ENCODE results near the gene WASF3. TPM values are rescaled to one million over a fixed set of nuclear protein-coding genes. Genes with fewer than 3 reads are reported as not detected.
A peak's percentile ranks its signal among the peaks of the same experiment; 100 is the strongest.

Gene WASF3
- total RNA-seq, 1 experiment from 2014 or later: 3.4 TPM

DNA sequence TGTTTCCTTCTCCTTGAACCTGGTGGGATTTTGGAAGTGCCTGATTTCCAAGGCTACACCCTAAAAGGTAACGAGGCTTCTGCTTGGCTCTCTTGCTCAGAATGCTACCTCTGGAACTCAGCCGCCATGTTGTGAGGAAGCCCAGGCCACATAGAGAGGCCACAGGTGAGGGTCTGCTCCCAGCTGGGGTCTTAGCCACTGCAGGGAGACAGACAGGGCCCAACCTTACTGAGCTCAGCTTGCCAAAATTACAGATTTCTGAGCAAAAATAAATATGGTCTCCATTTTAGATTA is 141.7 kb downstream of the WASF3 start:
- peak overlapping the region; percentile 47 for H2AFZ ChIP-seq (ENCODE audit: low read depth, low read length, poor library complexity, severe bottlenecking)
- intact Hi-C loops (cut with micrococcal nuclease): loop anchor here (5.0 kb wide), 2 partner anchors 202 to 587 kb away; no protein-coding TSS in a partner anchor
- CTCF ChIA-PET: interaction anchor here (0.7 to 2.5 kb wide), 19 partner anchors 18 to 1125 kb away, joined by 3 to 110 read pairs (median 5); no protein-coding TSS in a partner anchor

More for the DNA sequence above, 141.7 kb downstream of the WASF3 start:
- Histone ChIP-seq H3K4me1 (ENCODE audit: control insufficient read depth in 1 of 2, insufficient read depth in 2 of 2, low read length in 2 of 2) (peaks cover 0 to 8% of the 10 kb centered on the region in 2 experiments; a peak in 1 of 4 replicates), H3K9ac (ENCODE audit: low read length) (no peak overlapping the region), H4K20me1 (ENCODE audit: insufficient read depth) (no peaks in the 10 kb centered on the region), H3K9me2 (ENCODE audit: insufficient read depth) (no peaks in the 10 kb centered on the region), H3K36me3 (ENCODE audit: control insufficient read depth in 1 of 2, insufficient read depth in 2 of 2, low read length in 2 of 2) (no peaks in the 10 kb centered on the region), H3K27me3 (ENCODE audit: insufficient read depth, low read length) (peaks cover 9% of the 10 kb centered on the region), H3K27ac (ENCODE audit: low read depth, low read length) (no peak overlapping the region), H3K4me2 (ENCODE audit: low read length) (no peak overlapping the region), H3K4me3 (replicated peaks in 1 of 2; ENCODE audit: low read depth in 1 of 2, low read length in 2 of 2) (no peak overlapping the region), H3K79me2 (ENCODE audit: insufficient read depth, low read length) (no peaks in the 10 kb centered on the region), H3K9me3 (ENCODE audit: control insufficient read depth in 1 of 2, insufficient read depth in 1 of 2, low read depth in 1 of 2, low read length in 2 of 2) (no peaks in the 10 kb centered on the region)
- DNase-seq (ENCODE audit: low read depth, low spot score) (no peak), ATAC-seq (0 out of 2 replicates have a peak, but pooled peaks have one; percentile 8)
- ChIA-PET RAD21 (ENCODE audit: low non-redundant PET in 1 of 2, low total read pairs in 2 of 2, uncharacterized antibody in 2 of 2, unreplicated experiment in 2 of 2) (interaction anchor here (0.9 to 1.8 kb wide), 4 partner anchors 203 to 514 kb away, joined by 4 to 17 read pairs (median 11); no protein-coding TSS in a partner anchor), POLR2A (no interaction called here)
- no TSS peak for BruUV-seq (replicated peaks)
- TF ChIP-seq POLR2A (IDR thresholded peaks at IDR 0.05; ENCODE audit: borderline replicate concordance, extremely low read depth, insufficient read depth, insufficient read length): no peak
- no peak for TF ChIP-seq SIN3A (IDR thresholded peaks at IDR 0.05; ENCODE audit: low read depth)
- TF ChIP-seq FOSL1 (IDR thresholded peaks at IDR 0.05; ENCODE audit: low read depth): no peak
- TF ChIP-seq EZH2phosphoT487 (IDR thresholded peaks at IDR 0.05; ENCODE audit: borderline replicate concordance): no peak
- no peak for TF ChIP-seq TCF7L2 (IDR thresholded peaks at IDR 0.05; ENCODE audit: borderline replicate concordance, extremely low read depth, insufficient read depth, insufficient read length)
- TF ChIP-seq EGR1 (IDR thresholded peaks at IDR 0.05; ENCODE audit: low read depth): no peak
- no peak for TF ChIP-seq EZH2 (IDR thresholded peaks at IDR 0.05)
- TF ChIP-seq, protein P1, sequence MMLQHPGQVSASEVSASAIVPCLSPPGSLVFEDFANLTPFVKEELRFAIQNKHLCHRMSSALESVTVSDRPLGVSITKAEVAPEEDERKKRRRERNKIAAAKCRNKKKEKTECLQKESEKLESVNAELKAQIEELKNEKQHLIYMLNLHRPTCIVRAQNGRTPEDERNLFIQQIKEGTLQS (IDR thresholded peaks at IDR 0.05): no peak
- no peak for TF ChIP-seq RAD21 (IDR thresholded peaks at IDR 0.05; ENCODE audit: low read depth)
- TF ChIP-seq, protein P2, sequence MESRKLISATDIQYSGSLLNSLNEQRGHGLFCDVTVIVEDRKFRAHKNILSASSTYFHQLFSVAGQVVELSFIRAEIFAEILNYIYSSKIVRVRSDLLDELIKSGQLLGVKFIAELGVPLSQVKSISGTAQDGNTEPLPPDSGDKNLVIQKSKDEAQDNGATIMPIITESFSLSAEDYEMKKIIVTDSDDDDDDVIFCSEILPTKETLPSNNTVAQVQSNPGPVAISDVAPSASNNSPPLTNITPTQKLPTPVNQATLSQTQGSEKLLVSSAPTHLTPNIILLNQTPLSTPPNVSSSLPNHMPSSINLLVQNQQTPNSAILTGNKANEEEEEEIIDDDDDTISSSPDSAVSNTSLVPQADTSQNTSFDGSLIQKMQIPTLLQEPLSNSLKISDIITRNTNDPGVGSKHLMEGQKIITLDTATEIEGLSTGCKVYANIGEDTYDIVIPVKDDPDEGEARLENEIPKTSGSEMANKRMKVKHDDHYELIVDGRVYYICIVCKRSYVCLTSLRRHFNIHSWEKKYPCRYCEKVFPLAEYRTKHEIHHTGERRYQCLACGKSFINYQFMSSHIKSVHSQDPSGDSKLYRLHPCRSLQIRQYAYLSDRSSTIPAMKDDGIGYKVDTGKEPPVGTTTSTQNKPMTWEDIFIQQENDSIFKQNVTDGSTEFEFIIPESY (IDR thresholded peaks at IDR 0.05; ENCODE audit: extremely low read depth, insufficient replicate concordance, low read length): no peak
- TF ChIP-seq YY1 (IDR thresholded peaks at IDR 0.05; ENCODE audit: extremely low read depth, insufficient replicate concordance, low read depth, low read length): no peak
- TF ChIP-seq ELF1 (IDR thresholded peaks at IDR 0.05; ENCODE audit: borderline replicate concordance, low read depth): no peak
- no peak for TF ChIP-seq JUND (IDR thresholded peaks at IDR 0.05)
- no peak for TF ChIP-seq SP1 (IDR thresholded peaks at IDR 0.05; ENCODE audit: low read depth)
- no peak for TF ChIP-seq ZNF274 (IDR thresholded peaks at IDR 0.05; ENCODE audit: low read depth, low read length)
- TF ChIP-seq, protein P3, sequence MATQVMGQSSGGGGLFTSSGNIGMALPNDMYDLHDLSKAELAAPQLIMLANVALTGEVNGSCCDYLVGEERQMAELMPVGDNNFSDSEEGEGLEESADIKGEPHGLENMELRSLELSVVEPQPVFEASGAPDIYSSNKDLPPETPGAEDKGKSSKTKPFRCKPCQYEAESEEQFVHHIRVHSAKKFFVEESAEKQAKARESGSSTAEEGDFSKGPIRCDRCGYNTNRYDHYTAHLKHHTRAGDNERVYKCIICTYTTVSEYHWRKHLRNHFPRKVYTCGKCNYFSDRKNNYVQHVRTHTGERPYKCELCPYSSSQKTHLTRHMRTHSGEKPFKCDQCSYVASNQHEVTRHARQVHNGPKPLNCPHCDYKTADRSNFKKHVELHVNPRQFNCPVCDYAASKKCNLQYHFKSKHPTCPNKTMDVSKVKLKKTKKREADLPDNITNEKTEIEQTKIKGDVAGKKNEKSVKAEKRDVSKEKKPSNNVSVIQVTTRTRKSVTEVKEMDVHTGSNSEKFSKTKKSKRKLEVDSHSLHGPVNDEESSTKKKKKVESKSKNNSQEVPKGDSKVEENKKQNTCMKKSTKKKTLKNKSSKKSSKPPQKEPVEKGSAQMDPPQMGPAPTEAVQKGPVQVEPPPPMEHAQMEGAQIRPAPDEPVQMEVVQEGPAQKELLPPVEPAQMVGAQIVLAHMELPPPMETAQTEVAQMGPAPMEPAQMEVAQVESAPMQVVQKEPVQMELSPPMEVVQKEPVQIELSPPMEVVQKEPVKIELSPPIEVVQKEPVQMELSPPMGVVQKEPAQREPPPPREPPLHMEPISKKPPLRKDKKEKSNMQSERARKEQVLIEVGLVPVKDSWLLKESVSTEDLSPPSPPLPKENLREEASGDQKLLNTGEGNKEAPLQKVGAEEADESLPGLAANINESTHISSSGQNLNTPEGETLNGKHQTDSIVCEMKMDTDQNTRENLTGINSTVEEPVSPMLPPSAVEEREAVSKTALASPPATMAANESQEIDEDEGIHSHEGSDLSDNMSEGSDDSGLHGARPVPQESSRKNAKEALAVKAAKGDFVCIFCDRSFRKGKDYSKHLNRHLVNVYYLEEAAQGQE (IDR thresholded peaks at IDR 0.05; ENCODE audit: low read depth): no peak
